ENCODE data around the gene ADAMTS19.
A peak's percentile ranks its signal among the peaks of the same experiment; 100 is the strongest.
"Not testable (repeated sequence)": the region's sequence is repeated elsewhere in the genome, so short reads cannot be mapped to it uniquely, and the experiment has no call there.

The ADAMTS19 gene, protein sequence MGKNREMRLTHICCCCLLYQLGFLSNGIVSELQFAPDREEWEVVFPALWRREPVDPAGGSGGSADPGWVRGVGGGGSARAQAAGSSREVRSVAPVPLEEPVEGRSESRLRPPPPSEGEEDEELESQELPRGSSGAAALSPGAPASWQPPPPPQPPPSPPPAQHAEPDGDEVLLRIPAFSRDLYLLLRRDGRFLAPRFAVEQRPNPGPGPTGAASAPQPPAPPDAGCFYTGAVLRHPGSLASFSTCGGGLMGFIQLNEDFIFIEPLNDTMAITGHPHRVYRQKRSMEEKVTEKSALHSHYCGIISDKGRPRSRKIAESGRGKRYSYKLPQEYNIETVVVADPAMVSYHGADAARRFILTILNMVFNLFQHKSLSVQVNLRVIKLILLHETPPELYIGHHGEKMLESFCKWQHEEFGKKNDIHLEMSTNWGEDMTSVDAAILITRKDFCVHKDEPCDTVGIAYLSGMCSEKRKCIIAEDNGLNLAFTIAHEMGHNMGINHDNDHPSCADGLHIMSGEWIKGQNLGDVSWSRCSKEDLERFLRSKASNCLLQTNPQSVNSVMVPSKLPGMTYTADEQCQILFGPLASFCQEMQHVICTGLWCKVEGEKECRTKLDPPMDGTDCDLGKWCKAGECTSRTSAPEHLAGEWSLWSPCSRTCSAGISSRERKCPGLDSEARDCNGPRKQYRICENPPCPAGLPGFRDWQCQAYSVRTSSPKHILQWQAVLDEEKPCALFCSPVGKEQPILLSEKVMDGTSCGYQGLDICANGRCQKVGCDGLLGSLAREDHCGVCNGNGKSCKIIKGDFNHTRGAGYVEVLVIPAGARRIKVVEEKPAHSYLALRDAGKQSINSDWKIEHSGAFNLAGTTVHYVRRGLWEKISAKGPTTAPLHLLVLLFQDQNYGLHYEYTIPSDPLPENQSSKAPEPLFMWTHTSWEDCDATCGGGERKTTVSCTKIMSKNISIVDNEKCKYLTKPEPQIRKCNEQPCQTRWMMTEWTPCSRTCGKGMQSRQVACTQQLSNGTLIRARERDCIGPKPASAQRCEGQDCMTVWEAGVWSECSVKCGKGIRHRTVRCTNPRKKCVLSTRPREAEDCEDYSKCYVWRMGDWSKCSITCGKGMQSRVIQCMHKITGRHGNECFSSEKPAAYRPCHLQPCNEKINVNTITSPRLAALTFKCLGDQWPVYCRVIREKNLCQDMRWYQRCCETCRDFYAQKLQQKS

DNA sequence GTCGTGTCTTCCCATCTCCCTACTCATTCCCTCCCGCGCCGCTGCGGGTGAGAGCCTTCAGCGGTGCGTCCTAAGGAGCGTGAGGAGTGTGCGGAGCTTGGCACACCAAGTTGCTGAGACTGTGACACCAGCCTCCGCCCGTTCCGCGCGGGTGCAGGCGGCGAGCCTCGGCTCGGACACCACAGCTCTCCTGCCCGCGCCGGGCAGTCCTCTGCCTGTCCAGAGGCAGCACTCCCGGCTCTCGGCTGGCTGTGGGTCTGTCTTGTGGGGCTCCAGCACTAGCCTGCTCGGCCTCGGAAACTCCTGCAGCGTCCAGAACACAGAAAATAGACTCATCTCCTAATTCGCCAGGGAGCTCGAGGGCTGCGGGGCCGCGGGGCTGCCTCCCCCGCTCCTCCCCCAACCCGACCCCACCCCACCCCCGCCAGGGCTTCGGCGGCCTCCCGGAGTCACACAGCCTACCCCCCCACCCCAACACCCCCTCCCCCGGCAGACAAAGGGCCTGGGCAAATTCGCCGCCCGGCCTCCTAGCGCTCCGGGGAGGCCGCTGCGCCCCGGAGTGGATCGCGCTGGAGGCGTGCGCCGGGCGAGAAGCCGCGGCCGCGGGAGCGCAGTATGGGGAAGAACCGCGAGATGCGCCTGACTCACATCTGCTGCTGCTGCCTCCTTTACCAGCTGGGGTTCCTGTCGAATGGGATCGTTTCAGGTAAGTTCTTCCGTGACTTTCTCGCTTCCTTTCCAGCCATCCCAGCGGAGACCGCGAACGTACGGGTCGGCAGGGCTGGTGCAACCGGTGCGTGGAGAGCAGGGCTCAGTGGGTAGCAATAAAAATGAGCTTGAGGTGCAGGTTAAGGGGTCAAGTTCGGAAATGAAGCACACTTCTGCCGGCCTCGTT lies at the start of gene ADAMTS19:
TSS of gene ADAMTS19 (plus strand) at position 522 of the 895 bp plus-strand sequence. CDS start at position 616, 94 bp downstream.
- peak; percentile 8 for DNase-seq

DNA sequence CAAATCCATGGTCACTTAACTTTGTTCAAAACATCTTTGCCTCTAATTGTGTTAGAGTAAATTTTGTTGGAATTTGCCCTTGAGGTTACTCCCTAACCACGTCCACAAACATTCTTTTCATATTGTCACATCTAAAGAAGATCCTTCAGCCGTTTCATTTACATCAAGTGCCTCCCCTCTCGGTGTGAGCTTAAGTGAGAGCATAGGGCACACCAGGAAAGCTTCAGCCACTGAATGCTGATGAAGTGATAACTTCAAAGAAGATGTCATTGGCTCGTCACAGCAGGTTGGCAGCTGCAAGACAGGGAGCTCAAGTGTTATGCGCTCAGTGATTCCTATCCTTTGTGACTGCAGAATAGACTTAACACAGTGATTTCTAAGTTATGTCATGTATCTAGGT lies 49.6 kb upstream of the ADAMTS19 start:
- DNase-seq = no peak

DNA sequence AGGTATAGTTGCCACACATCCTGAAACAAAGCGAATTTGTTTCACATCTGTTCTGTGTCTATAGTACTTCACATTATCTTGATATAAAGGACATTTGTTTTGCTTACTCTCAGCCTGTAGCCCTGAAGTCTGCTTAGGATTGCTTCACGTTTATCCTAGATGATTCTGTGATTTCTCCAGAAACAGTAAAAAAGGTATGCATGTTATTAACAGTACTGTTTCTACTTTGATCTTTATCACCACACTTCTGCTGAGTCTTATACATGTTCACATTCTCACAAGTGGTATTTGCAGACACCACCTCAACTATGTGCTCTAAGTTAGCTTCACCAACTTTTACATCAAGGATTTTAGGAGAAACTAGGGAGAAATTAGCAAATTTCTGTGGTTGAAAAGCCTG lies 47.4 kb upstream of the ADAMTS19 start:
- no peak for DNase-seq

DNA sequence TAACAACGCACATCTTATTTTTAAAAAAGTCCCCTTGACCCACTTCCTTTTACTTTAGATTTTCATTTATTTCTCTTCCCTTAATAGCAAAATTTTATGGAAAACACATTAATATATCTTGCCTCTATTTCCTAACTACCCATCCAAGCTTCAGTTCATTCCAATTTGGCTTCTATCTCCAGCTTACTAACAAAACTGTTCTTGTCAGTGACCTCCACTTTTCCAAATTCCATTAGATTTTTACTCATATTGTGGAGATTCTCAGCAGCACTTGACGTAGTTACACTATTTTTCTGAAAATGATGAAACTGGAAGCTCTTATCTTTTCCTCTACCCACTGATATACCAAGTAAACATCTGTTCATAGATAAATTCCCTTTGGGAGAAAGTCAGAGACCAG lies 46.5 kb upstream of the ADAMTS19 start:
- DNase-seq = no peak

DNA sequence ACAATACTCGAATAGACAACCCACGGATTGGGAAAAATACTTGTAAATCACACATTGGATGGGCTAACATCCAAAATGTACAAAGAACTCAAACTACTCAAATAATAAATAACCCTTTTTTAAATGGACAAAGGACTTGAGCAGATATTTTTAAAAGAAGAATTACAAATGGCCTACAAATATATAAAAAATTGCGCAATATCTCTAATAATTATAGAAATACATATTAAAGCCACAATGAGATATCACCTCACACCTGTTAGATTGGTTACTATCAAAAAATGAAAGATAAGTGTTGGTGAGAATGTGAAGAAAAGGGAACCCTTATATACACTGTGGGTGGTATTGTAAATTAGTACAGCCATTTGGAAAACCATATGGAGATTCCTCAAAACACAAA lies 40.8 kb upstream of the ADAMTS19 start:
- no peak for DNase-seq

DNA sequence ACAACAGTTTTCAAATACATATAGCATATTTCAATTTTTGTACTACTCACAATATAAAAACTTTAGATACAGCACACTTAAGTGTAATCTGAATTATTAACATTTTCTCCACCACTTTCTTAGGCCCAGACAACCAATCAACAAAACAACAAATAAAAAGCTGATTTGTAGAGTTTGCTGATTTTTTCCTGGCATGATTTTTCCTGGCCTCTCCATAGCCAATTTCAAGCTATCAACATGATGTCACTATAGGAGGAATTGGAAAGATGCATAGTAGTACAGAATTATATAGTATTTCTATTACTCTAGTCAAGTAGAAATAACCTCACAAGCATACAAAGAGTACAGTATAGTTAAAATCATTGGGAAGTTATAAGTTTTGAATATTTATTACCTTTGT lies 35.1 kb upstream of the ADAMTS19 start:
- DNase-seq = no peak

DNA sequence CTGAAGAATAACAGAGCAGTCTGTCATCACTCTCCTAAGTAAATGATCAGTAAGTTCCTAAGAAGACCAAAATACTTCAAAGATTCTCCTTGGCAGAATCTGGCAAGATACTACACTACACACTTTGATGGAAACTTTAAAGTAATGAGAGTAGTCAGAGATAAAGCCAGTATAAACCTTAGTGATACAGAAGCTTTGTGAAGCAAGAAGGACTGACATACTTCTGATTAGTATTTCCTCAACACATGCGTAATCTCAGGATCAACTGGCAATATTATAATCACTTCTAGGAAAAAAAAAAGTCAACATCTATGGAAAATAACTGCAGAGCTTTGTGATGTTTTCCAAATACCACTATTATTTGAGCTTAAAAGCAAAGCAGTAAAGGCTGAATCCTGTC lies 34.0 kb upstream of the ADAMTS19 start:
- no peak for DNase-seq

DNA sequence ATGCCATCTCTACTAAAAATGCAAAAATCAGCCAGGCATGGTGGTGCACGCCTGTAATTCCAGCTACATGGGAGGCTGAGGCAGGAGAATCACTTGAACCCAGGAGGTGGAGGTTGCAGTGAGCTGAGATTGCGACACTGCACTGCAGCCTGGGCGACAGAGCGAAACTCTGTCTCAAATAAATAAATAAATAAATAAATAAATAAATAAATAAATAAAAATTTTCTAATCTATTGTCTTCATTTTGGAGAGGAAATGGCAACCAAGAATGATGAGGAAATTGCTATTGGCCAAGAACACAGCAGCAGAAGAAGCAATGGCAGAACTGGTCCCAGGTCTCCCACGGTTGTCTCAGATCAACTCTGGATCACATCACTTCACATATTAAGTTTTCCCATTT lies 31.5 kb upstream of the ADAMTS19 start:
- DNase-seq = not testable (repeated sequence)

DNA sequence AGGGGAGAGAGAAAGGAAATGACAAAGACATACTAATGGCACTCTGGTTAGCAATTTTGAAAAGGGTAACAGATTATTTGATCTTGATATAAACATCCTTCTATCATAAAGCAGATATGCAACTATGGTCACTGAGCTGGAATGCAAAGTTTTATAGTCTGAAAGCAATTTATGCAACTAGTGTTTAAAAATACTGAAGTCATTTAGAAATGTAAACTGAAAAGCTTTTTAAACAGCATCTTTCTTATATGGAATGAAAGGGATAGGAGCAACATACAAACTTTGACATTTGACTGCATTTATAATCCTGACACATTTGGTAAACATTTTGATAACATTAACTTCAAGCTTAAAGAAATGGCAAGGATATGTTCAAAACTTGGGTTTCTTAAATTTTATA lies 28.7 kb upstream of the ADAMTS19 start:
- no peak for DNase-seq

DNA sequence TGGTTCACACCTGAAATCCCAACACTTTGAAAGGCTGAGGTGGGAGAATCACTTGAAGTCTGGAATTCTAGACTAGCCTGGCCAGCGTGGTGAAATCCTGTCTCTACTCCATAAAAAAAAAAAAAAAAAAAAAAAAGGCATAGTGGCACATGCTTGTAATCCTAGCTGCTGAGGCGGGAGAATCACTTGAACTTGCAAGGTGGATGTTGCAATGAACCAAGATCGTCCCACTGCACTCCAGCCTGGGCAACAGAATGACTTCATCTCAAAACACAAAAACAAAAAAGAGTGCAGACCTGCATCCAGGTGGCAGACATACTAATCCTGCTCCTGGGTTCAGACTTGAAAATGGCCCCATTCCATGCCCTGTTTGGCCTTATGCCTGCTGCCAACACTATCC lies 21.8 kb upstream of the ADAMTS19 start:
- DNase-seq = no peak

DNA sequence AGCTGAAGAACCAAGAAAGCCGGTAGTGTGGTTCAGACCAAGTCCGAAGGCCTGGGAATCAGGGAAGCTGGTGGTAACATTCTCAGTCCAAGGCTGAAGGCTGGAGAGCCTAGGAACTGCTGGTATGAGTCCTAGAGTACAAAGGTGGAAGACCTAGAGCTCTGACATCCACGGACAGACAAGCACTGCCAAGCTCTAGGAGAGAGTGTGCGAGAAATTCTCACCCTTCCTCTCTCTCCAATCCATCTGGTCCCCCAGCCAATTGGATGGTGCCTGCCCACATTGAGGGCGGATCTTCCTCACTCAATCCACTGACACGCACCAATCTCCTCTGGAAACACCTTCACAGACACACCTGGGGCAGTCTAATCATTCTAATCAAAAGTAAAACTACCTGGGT lies 19.7 kb upstream of the ADAMTS19 start:
- no peak for DNase-seq

DNA sequence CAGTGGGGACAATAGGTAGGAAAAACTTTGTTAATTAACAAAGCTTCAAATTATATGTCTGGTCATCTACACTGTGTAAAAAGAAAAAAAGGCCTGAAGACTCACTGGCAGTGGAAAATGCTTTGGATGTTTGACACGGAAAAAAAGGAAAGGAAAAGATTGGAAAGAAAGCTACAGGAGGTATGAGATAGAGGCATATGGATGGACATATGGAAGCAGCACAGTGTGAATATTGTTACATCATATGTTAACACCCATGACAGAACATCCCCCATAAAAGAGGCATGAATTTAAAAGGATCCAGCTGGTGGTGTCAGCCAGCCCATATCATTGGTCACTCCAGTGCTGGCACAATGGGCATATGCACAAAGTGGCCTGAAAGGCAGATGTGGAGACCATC lies 19.0 kb upstream of the ADAMTS19 start:
- DNase-seq = no peak

DNA sequence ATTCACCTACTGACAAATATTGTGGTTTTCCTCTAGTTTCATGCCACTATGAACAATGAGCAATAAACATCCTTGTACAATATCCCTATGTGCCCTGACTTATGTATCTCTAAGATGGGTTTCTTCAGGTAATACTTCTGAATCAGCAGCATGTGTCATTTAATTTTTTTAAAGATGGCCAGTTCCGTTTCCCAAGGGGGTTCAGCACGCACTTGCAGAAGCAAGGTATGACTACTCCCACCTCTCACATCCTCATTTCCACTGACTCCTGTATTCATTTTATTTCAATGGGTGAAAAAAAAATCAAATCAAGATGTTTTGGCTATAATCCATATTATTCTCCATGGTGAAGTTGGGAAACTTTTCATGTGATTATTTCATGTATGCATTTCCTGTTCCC lies 14.7 kb upstream of the ADAMTS19 start:
- no peak for DNase-seq

DNA sequence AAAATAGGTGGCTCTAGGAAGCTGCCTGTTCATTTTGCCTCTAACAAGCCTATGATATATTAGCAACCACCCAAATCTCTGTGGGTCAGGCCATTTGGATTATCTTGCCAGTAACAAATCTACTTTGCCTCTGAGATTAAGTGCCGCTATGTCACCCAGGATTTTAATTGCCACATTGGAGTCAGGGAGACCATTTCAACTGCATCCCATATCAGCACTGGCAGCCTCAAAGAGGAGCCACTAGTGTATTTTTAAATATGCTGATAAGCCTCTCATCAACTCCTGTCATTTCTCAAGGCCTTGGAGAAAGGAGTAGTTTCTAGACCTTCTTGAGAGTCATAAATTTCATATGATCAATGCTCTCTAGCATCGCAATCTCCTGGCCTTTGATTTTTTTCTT lies 12.1 kb upstream of the ADAMTS19 start:
- no peak for DNase-seq

DNA sequence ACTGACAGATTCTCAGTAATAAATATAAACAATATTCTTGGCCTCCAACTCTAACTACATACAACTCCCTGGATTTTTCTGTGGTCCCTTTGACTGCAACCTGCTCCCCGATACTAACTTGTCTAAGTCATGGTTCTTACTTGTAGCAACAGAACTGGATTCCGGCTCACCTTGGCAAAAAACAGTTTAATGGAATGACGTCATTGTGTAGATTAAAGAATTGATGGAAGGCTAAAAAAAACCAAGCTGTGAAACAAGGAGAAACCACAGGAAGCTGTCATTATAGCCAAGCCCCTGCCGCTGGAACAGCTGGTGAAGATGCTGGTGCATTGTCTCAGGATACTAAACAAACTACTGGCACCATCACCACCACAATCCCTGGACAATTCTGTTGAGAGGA lies 11.4 kb upstream of the ADAMTS19 start:
- no peak for DNase-seq

DNA sequence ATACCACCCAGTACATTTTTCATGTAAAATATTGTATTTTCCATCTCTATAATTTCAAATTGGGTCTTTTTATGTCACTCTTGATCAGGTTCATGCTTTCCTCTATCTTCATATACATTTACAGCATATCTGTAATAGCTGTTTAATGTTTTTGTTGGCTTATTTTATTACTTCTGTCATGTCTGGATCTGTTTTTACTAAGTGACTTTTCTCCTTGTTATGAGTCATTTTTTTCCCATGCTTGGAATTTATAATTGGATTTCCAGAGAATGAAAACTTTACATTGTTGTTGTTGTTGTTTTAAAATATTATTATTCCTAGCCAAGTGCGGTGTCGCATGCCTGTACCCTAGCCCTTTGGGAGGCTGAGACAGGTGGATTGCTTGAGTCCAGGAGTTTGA lies 5.6 kb upstream of the ADAMTS19 start:
- no peak for DNase-seq

DNA sequence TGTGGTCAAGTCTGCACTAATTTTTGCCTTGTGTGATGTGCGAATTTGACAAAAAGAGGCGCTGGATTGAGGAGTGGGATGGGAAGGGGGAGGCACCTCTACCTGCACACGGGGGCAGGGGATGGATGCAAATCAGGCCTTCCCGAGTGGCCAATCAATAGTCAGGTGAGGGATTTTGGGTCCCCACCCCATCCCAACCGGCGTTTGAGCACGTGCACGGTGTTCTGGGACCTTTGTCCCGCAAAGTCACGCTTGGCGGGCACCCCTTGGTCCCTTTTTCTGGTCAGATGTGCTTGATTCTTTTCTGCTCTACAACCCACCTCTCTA lies 685 bp upstream of the ADAMTS19 start:
- DNase-seq = no peak

DNA sequence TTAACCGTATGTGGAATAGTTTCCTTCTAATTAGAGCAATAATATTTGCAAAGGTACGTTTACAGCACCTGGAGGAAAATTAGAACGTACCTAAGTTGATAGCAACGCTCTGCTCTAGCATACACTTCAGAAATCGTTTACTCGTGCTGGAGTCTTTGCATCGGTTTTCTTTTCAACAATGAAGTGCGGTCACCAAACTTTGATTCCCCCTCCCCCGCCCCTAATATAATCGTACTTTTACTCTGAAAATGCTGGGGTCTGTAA lies 506 bp downstream of the ADAMTS19 start:
- no peak for DNase-seq

DNA sequence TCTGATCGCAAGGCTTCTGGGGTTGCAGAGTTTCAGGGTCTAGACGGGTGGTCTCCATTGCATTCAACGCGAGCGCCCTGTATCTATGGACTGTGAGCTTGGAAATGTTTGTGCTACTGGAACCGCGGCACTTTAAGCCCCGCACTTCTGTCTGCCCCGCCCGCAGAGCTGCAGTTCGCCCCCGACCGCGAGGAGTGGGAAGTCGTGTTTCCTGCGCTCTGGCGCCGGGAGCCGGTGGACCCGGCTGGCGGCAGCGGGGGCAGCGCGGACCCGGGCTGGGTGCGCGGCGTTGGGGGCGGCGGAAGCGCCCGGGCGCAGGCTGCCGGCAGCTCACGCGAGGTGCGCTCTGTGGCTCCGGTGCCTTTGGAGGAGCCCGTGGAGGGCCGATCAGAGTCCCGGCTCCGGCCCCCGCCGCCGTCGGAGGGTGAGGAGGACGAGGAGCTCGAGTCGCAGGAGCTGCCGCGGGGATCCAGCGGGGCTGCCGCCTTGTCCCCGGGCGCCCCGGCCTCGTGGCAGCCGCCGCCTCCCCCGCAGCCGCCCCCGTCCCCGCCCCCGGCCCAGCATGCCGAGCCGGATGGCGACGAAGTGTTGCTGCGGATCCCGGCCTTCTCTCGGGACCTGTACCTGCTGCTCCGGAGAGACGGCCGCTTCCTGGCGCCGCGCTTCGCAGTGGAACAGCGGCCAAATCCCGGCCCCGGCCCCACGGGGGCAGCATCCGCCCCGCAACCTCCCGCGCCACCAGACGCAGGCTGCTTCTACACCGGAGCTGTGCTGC lies 1.0 kb downstream of the ADAMTS19 start:
- DNase-seq = peak; percentile 51

DNA sequence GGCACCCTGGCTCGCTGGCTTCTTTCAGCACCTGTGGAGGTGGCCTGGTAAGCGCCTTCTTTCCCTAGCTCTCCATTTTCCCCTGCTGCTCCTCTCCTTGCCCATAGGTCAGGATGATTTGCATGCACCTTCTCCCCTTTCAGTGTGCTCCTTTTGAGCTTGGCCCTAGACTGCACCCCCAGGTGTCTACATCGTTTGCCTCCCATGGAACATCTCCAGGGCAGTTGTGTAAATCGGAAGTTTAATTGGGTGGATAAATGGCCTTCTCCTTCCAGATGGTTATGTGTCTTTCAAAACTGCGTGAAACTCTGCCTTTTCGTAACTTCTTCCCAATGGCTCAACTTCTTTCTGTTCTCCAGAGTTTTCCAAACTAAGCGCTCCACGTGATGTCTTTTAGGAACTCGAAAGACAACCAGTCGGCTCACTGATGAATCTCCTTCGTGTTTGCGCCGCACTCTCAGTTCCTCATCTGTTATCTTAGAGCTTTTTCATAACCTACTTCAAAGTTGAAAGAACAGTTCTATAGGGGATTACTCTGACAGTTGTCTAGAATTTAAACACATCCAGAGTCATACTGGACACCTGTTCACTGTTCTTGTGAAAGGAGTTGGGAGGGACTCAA lies 1.7 kb downstream of the ADAMTS19 start:
- no peak for DNase-seq

DNA sequence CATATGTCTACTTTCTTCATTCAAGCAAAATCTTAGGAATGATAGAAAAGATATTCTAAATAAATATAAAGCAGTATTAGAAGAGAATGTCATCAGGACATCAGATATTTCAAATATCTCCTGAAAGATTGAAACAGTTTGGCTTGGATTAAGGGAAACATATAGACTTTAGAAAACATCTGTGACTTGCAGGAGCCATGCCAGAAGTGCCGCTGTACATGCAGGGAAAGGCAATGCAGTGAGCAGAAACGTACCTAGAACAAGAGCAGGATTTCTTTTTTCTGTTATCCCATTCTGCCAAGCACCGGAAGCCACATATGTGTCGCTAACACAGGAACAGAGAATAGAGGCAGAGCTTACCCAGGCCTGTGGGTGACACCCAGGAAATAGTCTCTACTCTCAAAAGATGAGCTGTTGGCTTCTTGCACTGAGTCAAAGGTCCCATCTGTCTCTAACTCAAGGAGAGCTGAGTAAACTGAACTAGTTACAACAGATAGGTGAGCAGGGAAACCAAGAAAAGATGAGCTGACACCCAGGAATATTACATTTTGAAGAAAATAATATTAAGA lies 5.8 kb downstream of the ADAMTS19 start:
- DNase-seq = no peak

All from midbrain (tissue), 1 donor.